SK-N-SH treated with all-trans-retinoic acid at 6 μM for 48 hours (cell line): ENCODE data around the gene TMEM40.
A peak's percentile ranks its signal among the peaks of the same experiment; 100 is the strongest.

ENCODE experiments used
- ATAC-seq: fragments of 200-7000 bp; cut with Tn5 transposase; 3 replicates; pipeline ENCODE4 v1.9.1; 2020; ENCODE audit warnings: mild to moderate bottlenecking, moderate library complexity
- ARNTL ChIP-seq: fragments of 450-650 bp; formaldehyde crosslinking; IDR thresholded peaks from 2 replicates; pipeline ENCODE4 v1.5.0; 2020; ENCODE audit warnings: low read depth, mild to moderate bottlenecking, moderate library complexity, borderline replicate concordance
- CSDC2 ChIP-seq: fragments of 250-450 bp; sonication (Bioruptor Pico); IDR thresholded peaks from 2 replicates; pipeline ENCODE4 v1.5.0; 2020; ENCODE audit warnings: mild to moderate bottlenecking, moderate library complexity
- ESRRG ChIP-seq: fragments of 250-450 bp; sonication (Bioruptor Pico); IDR thresholded peaks from 2 replicates; pipeline ENCODE4 v1.6.1; 2021; ENCODE audit warnings: mild to moderate bottlenecking
- GLIS3 ChIP-seq: fragments of 250-450 bp; sonication (Bioruptor Pico); IDR thresholded peaks from 2 replicates; pipeline ENCODE4 v1.5.0; 2020; ENCODE audit warnings: mild to moderate bottlenecking, moderate library complexity
- ISL1 ChIP-seq: fragments of 250-450 bp; sonication (Bioruptor Pico); IDR thresholded peaks from 2 replicates; pipeline ENCODE4 v2.1.2; 2022; ENCODE audit warnings: mild to moderate bottlenecking, moderate library complexity
- OSR1 ChIP-seq: fragments of 250-450 bp; sonication (Bioruptor Pico); IDR thresholded peaks from 2 replicates; pipeline ENCODE4 v1.8.0; 2022; ENCODE audit warnings: moderate library complexity, mild to moderate bottlenecking, inconsistent platforms
- PPARA ChIP-seq: fragments of 250-450 bp; sonication (Bioruptor Pico); IDR thresholded peaks from 2 replicates; pipeline ENCODE4 v1.5.0; 2020; ENCODE audit warnings: mild to moderate bottlenecking, borderline replicate concordance
- RARB ChIP-seq: fragments of 250-450 bp; sonication (Bioruptor Pico); IDR thresholded peaks from 2 replicates; pipeline ENCODE4 v1.8.0; 2021; ENCODE audit warnings: mild to moderate bottlenecking, moderate library complexity
- TCF4 ChIP-seq: fragments of 250-450 bp; sonication (Bioruptor Pico); IDR thresholded peaks from 2 replicates; pipeline ENCODE4 v1.8.0; 2021; ENCODE audit warnings: mild to moderate bottlenecking, moderate library complexity, borderline replicate concordance
- TOX ChIP-seq: fragments of 250-450 bp; sonication (Bioruptor Pico); IDR thresholded peaks from 2 replicates; pipeline ENCODE4 v1.8.0; 2021; ENCODE audit warnings: mild to moderate bottlenecking, moderate library complexity, borderline replicate concordance
- ZC3H10 ChIP-seq: fragments of 250-450 bp; sonication (Bioruptor Pico); IDR thresholded peaks from 2 replicates; pipeline ENCODE4 v1.5.1; 2021; ENCODE audit warnings: mild to moderate bottlenecking, moderate library complexity
- ZFP3 ChIP-seq: fragments of 250-450 bp; sonication (Bioruptor Pico); IDR thresholded peaks from 2 replicates; pipeline ENCODE4 v1.5.0; 2020; ENCODE audit warnings: mild to moderate bottlenecking, moderate library complexity
- ZFP30 ChIP-seq: fragments of 450-650 bp; formaldehyde crosslinking; IDR thresholded peaks from 2 replicates; pipeline ENCODE4 v1.5.0; 2022; ENCODE audit warnings: mild to moderate bottlenecking, moderate library complexity
- ZNF565 ChIP-seq: fragments of 450-650 bp; formaldehyde crosslinking; conservative IDR thresholded peaks from 2 replicates; pipeline ENCODE4 v1.5.0; 2020; ENCODE audit warnings: low read depth, mild to moderate bottlenecking, moderate library complexity
- ZNF70 ChIP-seq: fragments of 450-650 bp; formaldehyde crosslinking; IDR thresholded peaks from 2 replicates; pipeline ENCODE4 v1.5.0; 2020; ENCODE audit warnings: mild to moderate bottlenecking, moderate library complexity
- TF ChIP-seq, protein P1 (sequence below): fragments of 250-450 bp; sonication (Bioruptor Pico); IDR thresholded peaks from 2 replicates; pipeline ENCODE4 v1.5.1; 2020; ENCODE audit warnings: low read depth, mild to moderate bottlenecking, moderate library complexity
- TF ChIP-seq, protein P2 (sequence below): fragments of 250-450 bp; sonication (Bioruptor Pico); IDR thresholded peaks from 2 replicates; pipeline ENCODE4 v1.5.0; 2020; ENCODE audit warnings: mild to moderate bottlenecking, moderate library complexity
- TF ChIP-seq, protein P3 (sequence below): fragments of 250-450 bp; sonication (Bioruptor Pico); IDR thresholded peaks from 2 replicates; pipeline ENCODE4 v1.8.0; 2021; ENCODE audit warnings: low read depth, mild to moderate bottlenecking, moderate library complexity, borderline replicate concordance
- TF ChIP-seq, protein P4 (sequence below): fragments of 250-450 bp; sonication (Bioruptor Pico); IDR thresholded peaks from 2 replicates; pipeline ENCODE4 v1.8.0; 2020; ENCODE audit warnings: mild to moderate bottlenecking, moderate library complexity, borderline replicate concordance
- TF ChIP-seq, protein P5 (sequence below): fragments of 250-450 bp; sonication (Bioruptor Pico); IDR thresholded peaks from 2 replicates; pipeline ENCODE4 v1.5.1; 2021; ENCODE audit warnings: mild to moderate bottlenecking, moderate library complexity

Gene TMEM40

DNA sequence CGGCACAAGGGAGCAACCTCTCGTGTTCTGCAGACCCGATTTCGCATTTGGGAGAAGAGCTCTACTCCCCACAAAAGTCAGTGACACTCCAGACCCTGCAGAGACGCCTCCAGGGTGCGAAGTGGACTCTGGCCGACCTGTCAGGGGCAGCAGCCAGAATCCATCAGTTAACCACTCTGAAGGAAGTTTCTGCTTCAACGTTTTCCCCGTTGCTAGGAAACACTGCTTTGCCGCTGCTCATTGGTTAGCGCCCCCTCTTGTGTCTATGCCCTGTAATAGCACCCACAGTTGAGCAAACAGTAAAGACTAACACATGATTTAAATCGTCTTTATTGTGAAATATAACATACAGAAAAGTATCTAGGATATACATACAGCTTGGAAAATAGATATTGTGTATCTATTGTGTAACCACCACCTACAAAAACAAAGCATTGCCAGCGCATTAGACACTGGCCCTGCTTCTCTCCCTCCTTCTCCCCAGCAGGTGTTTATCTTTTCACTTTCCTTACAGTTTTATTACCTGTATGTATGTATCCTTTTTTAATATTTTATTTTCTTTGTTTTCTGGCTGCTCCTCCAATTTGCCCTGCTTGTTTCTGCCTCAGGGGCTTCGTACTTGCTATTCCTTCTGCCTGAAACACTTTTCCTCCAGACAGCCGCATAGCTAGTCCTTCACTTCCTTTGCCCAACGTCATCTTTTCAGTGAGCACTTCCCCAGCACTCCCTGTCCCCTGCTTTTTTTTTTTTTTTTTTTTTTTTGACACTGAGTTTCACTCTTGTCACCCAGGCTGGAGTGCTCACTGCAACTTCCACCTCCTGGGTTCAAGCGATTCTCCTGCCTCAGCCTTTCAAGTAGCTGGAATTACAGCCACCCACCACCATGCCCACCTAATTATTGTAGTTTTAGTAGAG is 38.8 kb downstream of the TMEM40 start:
- TF ChIP-seq RARB (no peak), ARNTL (no peak), OSR1 (CRISPR knock-in tag) (no peak), ZFP30 (CRISPR knock-in tag) (no peak), ZFP3 (CRISPR knock-in tag) (no peak), TCF4 (CRISPR knock-in tag) (no peak), GLIS3 (no peak), TOX (no peak), ESRRG (CRISPR knock-in tag) (no peak), CSDC2 (no peak), PPARA (no peak)
- TF ChIP-seq, protein P1, sequence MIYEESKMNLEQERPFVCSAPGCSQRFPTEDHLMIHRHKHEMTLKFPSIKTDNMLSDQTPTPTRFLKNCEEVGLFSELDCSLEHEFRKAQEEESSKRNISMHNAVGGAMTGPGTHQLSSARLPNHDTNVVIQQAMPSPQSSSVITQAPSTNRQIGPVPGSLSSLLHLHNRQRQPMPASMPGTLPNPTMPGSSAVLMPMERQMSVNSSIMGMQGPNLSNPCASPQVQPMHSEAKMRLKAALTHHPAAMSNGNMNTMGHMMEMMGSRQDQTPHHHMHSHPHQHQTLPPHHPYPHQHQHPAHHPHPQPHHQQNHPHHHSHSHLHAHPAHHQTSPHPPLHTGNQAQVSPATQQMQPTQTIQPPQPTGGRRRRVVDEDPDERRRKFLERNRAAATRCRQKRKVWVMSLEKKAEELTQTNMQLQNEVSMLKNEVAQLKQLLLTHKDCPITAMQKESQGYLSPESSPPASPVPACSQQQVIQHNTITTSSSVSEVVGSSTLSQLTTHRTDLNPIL (CRISPR knock-in tag), result no peak
- TF ChIP-seq, protein P2, sequence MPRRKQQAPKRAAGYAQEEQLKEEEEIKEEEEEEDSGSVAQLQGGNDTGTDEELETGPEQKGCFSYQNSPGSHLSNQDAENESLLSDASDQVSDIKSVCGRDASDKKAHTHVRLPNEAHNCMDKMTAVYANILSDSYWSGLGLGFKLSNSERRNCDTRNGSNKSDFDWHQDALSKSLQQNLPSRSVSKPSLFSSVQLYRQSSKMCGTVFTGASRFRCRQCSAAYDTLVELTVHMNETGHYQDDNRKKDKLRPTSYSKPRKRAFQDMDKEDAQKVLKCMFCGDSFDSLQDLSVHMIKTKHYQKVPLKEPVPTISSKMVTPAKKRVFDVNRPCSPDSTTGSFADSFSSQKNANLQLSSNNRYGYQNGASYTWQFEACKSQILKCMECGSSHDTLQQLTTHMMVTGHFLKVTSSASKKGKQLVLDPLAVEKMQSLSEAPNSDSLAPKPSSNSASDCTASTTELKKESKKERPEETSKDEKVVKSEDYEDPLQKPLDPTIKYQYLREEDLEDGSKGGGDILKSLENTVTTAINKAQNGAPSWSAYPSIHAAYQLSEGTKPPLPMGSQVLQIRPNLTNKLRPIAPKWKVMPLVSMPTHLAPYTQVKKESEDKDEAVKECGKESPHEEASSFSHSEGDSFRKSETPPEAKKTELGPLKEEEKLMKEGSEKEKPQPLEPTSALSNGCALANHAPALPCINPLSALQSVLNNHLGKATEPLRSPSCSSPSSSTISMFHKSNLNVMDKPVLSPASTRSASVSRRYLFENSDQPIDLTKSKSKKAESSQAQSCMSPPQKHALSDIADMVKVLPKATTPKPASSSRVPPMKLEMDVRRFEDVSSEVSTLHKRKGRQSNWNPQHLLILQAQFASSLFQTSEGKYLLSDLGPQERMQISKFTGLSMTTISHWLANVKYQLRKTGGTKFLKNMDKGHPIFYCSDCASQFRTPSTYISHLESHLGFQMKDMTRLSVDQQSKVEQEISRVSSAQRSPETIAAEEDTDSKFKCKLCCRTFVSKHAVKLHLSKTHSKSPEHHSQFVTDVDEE, result no peak
- TF ChIP-seq, protein P3, sequence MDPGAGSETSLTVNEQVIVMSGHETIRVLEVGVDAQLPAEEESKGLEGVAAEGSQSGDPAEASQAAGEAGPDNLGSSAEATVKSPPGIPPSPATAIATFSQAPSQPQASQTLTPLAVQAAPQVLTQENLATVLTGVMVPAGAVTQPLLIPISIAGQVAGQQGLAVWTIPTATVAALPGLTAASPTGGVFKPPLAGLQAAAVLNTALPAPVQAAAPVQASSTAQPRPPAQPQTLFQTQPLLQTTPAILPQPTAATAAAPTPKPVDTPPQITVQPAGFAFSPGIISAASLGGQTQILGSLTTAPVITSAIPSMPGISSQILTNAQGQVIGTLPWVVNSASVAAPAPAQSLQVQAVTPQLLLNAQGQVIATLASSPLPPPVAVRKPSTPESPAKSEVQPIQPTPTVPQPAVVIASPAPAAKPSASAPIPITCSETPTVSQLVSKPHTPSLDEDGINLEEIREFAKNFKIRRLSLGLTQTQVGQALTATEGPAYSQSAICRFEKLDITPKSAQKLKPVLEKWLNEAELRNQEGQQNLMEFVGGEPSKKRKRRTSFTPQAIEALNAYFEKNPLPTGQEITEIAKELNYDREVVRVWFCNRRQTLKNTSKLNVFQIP (CRISPR knock-in tag), result no peak
- peak; percentile 95 for ATAC-seq

DNA sequence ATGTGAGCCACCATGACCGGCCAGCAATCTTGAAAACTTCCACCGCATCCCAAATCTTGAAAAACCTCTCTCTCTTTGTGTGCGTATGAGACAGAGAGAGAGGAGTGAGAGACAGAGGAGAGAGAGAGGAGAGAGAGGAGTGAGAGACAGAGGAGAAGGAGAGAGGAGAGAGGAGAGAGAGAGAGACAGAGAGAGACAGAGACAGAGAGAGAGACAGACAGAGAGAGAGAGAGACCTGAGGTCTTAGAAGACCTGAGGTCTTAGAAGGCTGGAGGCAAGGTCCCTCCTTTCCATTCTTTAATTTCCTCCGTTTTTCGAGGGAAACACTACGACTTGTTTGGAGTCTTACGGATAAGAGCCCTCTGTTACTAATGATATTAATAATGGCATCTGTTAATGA is 39.5 kb downstream of the TMEM40 start:
- peak; percentile 50 for ATAC-seq
- TF ChIP-seq, protein P2, result no peak
- TF ChIP-seq ARNTL, result no peak
- TF ChIP-seq TOX, result no peak
- no peak for TF ChIP-seq RARB
- TF ChIP-seq, protein P4, sequence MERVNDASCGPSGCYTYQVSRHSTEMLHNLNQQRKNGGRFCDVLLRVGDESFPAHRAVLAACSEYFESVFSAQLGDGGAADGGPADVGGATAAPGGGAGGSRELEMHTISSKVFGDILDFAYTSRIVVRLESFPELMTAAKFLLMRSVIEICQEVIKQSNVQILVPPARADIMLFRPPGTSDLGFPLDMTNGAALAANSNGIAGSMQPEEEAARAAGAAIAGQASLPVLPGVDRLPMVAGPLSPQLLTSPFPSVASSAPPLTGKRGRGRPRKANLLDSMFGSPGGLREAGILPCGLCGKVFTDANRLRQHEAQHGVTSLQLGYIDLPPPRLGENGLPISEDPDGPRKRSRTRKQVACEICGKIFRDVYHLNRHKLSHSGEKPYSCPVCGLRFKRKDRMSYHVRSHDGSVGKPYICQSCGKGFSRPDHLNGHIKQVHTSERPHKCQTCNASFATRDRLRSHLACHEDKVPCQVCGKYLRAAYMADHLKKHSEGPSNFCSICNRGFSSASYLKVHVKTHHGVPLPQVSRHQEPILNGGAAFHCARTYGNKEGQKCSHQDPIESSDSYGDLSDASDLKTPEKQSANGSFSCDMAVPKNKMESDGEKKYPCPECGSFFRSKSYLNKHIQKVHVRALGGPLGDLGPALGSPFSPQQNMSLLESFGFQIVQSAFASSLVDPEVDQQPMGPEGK (CRISPR knock-in tag), result no peak
- TF ChIP-seq ZNF565, result no peak
- TF ChIP-seq, protein P5, sequence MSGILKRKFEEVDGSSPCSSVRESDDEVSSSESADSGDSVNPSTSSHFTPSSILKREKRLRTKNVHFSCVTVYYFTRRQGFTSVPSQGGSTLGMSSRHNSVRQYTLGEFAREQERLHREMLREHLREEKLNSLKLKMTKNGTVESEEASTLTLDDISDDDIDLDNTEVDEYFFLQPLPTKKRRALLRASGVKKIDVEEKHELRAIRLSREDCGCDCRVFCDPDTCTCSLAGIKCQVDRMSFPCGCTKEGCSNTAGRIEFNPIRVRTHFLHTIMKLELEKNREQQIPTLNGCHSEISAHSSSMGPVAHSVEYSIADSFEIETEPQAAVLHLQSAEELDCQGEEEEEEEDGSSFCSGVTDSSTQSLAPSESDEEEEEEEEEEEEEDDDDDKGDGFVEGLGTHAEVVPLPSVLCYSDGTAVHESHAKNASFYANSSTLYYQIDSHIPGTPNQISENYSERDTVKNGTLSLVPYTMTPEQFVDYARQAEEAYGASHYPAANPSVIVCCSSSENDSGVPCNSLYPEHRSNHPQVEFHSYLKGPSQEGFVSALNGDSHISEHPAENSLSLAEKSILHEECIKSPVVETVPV, result no peak
- TF ChIP-seq, protein P3 (CRISPR knock-in tag), result no peak
- no peak for TF ChIP-seq ISL1 (CRISPR knock-in tag)
- TF ChIP-seq OSR1 (CRISPR knock-in tag), result no peak
- no peak for TF ChIP-seq PPARA
- no peak for TF ChIP-seq ZFP3 (CRISPR knock-in tag)
- no peak for TF ChIP-seq TCF4 (CRISPR knock-in tag)
- TF ChIP-seq ESRRG (CRISPR knock-in tag), result no peak
- TF ChIP-seq ZNF70, result no peak
- no peak for TF ChIP-seq ZC3H10 (CRISPR knock-in tag)
- TF ChIP-seq CSDC2, result no peak
